ENCODE data around the gene SLC17A7. TPM values are rescaled to one million over a fixed set of nuclear protein-coding genes. Genes with fewer than 3 reads are reported as not detected.
A peak's percentile ranks its signal among the peaks of the same experiment; 100 is the strongest.

SLC17A7 gene
- total RNA-seq (2014; rRNA removed; shearing (Covaris generic)) = 0.18 TPM in 1 of 2 replicates, not detected in the other

GRCh38 chr19:49441210-49441959, at the start of gene SLC17A7:
TSS of gene SLC17A7 (minus strand) at chr19:49441527. CDS start at chr19:49441379, 148 bp downstream.
- peak within 1 kb of the TSS; percentile 59 for H3K4me3 ChIP-seq
- H3K27me3 ChIP-seq = peaks cover 17% of the 10 kb centered on the region
- no peaks in the 10 kb centered on the region for H3K36me3 ChIP-seq
- no peak for DNase-seq
- no peaks in the 10 kb centered on the region for H3K9me3 ChIP-seq (replicated peaks)
- no peak within 1 kb of the TSS for H3K27ac ChIP-seq
- no peaks in the 10 kb centered on the region for H3K4me1 ChIP-seq

- no peak for DNase-seq
- H3K4me1 ChIP-seq = peaks cover 8% of the 10 kb centered on the region; the same call in 1 of the 2 replicates
- H3K4me3 ChIP-seq = no peak overlapping the region
- no peak overlapping the region for H3K27ac ChIP-seq
- no peaks in the 10 kb centered on the region for H3K9me3 ChIP-seq (replicated peaks)
- H3K27me3 ChIP-seq = no peaks in the 10 kb centered on the region
- peaks cover 61% of the 10 kb centered on the region for H3K36me3 ChIP-seq
Measured at GRCh38 chr19:49490287-49491029, 49.1 kb upstream of the SLC17A7 start.

GRCh38 chr19:49489601-49490167, 48.4 kb upstream of the SLC17A7 start:
- H3K27me3 ChIP-seq = no peaks in the 10 kb centered on the region
- H3K9me3 ChIP-seq (replicated peaks) = no peaks in the 10 kb centered on the region
- peaks cover 61% of the 10 kb centered on the region for H3K36me3 ChIP-seq
- H3K27ac ChIP-seq = peak overlapping the region; percentile 89
- peaks cover 8% of the 10 kb centered on the region; the same call in 1 of the 2 replicates for H3K4me1 ChIP-seq
- DNase-seq = no peak
- H3K4me3 ChIP-seq = peak overlapping the region; percentile 92

GRCh38 chr19:49488863-49489537, 47.7 kb upstream of the SLC17A7 start:
- Histone ChIP-seq H3K27me3 (no peaks in the 10 kb centered on the region), H3K4me1 (peaks cover 8% of the 10 kb centered on the region; the same call in 1 of the 2 replicates), H3K36me3 (peaks cover 61% of the 10 kb centered on the region), H3K27ac (peak overlapping the region; percentile 89), H3K4me3 (peak overlapping the region; percentile 92), H3K9me3 (replicated peaks) (no peaks in the 10 kb centered on the region)
- no peak for DNase-seq

- Histone ChIP-seq H3K9me3 (replicated peaks) (no peaks in the 10 kb centered on the region), H3K27me3 (no peaks in the 10 kb centered on the region), H3K27ac (peak overlapping the region; percentile 89), H3K36me3 (peaks cover 58% of the 10 kb centered on the region), H3K4me3 (peak overlapping the region; percentile 92), H3K4me1 (peaks cover 8% of the 10 kb centered on the region; the same call in 1 of the 2 replicates)
- DNase-seq = peak in 1 of 2 experiments; percentile 29
Measured at GRCh38 chr19:49488046-49488862, 46.9 kb upstream of the SLC17A7 start.

GRCh38 chr19:49487277-49488045, 46.1 kb upstream of the SLC17A7 start, which contains the start of gene RPL13A:
TSS of gene RPL13A (plus strand) at chr19:49487608. CDS start at chr19:49487630, 22 bp downstream.
- Histone ChIP-seq H3K27ac (peak within 1 kb of the TSS; percentile 89), H3K27me3 (no peaks in the 10 kb centered on the region), H3K4me1 (peaks cover 8% of the 10 kb centered on the region; the same call in 1 of the 2 replicates), H3K4me3 (peak within 1 kb of the TSS; percentile 92), H3K36me3 (peaks cover 50% of the 10 kb centered on the region), H3K9me3 (replicated peaks) (no peaks in the 10 kb centered on the region)
- peak; percentile 99 to 100 for DNase-seq

GRCh38 chr19:49486710-49487276, 45.5 kb upstream of the SLC17A7 start:
- Histone ChIP-seq H3K27me3 (no peaks in the 10 kb centered on the region), H3K36me3 (peaks cover 43% of the 10 kb centered on the region), H3K27ac (peak overlapping the region; percentile 13; the same call in 1 of the 2 replicates), H3K4me1 (peaks cover 8% of the 10 kb centered on the region; the same call in 1 of the 2 replicates), H3K9me3 (replicated peaks) (no peaks in the 10 kb centered on the region), H3K4me3 (peak overlapping the region; percentile 19; the same call in 1 of the 2 replicates)
- DNase-seq = no peak

GRCh38 chr19:49486232-49486631, 44.9 kb upstream of the SLC17A7 start:
- Histone ChIP-seq H3K4me3 (no peak overlapping the region), H3K36me3 (peaks cover 38% of the 10 kb centered on the region), H3K4me1 (peaks cover 8% of the 10 kb centered on the region; the same call in 1 of the 2 replicates), H3K27ac (no peak overlapping the region), H3K9me3 (replicated peaks) (no peaks in the 10 kb centered on the region), H3K27me3 (no peaks in the 10 kb centered on the region)
- DNase-seq = no peak

GRCh38 chr19:49481020-49481683, 39.8 kb upstream of the SLC17A7 start:
- no peak overlapping the region for H3K27ac ChIP-seq
- no peaks in the 10 kb centered on the region for H3K27me3 ChIP-seq
- no peak for DNase-seq
- H3K4me1 ChIP-seq = no peaks in the 10 kb centered on the region
- H3K9me3 ChIP-seq (replicated peaks) = no peaks in the 10 kb centered on the region
- H3K36me3 ChIP-seq = no peaks in the 10 kb centered on the region
- no peak overlapping the region for H3K4me3 ChIP-seq

GRCh38 chr19:49479975-49480628, 38.8 kb upstream of the SLC17A7 start:
- DNase-seq = no peak
- H3K9me3 ChIP-seq (replicated peaks) = no peaks in the 10 kb centered on the region
- no peaks in the 10 kb centered on the region for H3K4me1 ChIP-seq
- no peak overlapping the region for H3K27ac ChIP-seq
- H3K27me3 ChIP-seq = no peaks in the 10 kb centered on the region
- no peaks in the 10 kb centered on the region for H3K36me3 ChIP-seq
- H3K4me3 ChIP-seq = no peak overlapping the region

GRCh38 chr19:49475995-49476880, 34.9 kb upstream of the SLC17A7 start:
- peak; percentile 45 to 50 for DNase-seq
- Histone ChIP-seq H3K4me3 (no peak overlapping the region), H3K36me3 (no peaks in the 10 kb centered on the region), H3K27me3 (no peaks in the 10 kb centered on the region), H3K27ac (no peak overlapping the region), H3K4me1 (no peaks in the 10 kb centered on the region), H3K9me3 (replicated peaks) (no peaks in the 10 kb centered on the region)

Data from SJCRH30 (cell line).